GM12878 (cell line): ENCODE results near the gene DNAH9. TPM values are rescaled to one million over a fixed set of nuclear protein-coding genes. Genes with fewer than 3 reads are reported as not detected.

Experiments
- ATAC-seq: fragments of 200-7000 bp; cut with Tn5 transposase; 3 replicates; pipeline ENCODE4 v1.9.1; 2020; ENCODE audit warnings: mild to moderate bottlenecking, moderate library complexity
- BruUV-seq: library from RNA; stranded (reverse); fragments of 400-500 nt; replicated peaks from 2 replicates; lab custom pipeline; 2021; lab: Mats Ljungman, UMichigan
- CTCF ChIA-PET: fragments of 300-600 bp; sonication (Branson Sonifier 250); formaldehyde crosslinking; extraction: SDS; loops from one replicate; lab custom pipeline; 2021; ENCODE audit warnings: inconsistent platforms; lab: Yijun Ruan, JAX
- POLR2A ChIA-PET: fragments of 350-600 bp; formaldehyde crosslinking; extraction: SDS; loops from one replicate; lab custom pipeline; 2021; ENCODE audit warnings: inconsistent platforms; lab: Charles Lee
- RAD21 ChIA-PET: fragments of 300-600 bp; sonication (Branson Sonifier 250); formaldehyde crosslinking; loops from one replicate; lab custom pipeline; 2023; ENCODE audit warnings: antibody characterized with exemption; ENCODE audit not compliant: unreplicated experiment; lab: Charles Lee
- SMC1A ChIA-PET: fragments of 300-600 bp; sonication (Branson Sonifier 250); formaldehyde crosslinking; loops from one replicate; lab custom pipeline; 2023; ENCODE audit not compliant: unreplicated experiment, uncharacterized antibody; lab: Charles Lee
- DNase-seq: peaks from one replicate; pipeline ENCODE4 v3.0.0-alpha.2; 2011; ENCODE audit warnings: low read depth, low spot score
- FAIRE-seq: peaks from 3 replicates; lab custom pipeline; 2011; peaks lifted over from hg19 to GRCh38; lab: Jason Lieb, UNC
- H2AFZ ChIP-seq: 2 replicates; pipeline ENCODE4 v1.6.0; 2011; ENCODE audit warnings: low read depth, low read length, control low read depth; ENCODE audit not compliant: control insufficient read depth
- H3K27ac ChIP-seq: 2 replicates; pipeline ENCODE4 v1.5.1; 2011; ENCODE audit warnings: control low read depth; ENCODE audit not compliant: control insufficient read depth, insufficient read depth
- H3K27me3 ChIP-seq, 2 experiments: replicated peaks in 1 of 2; 2 replicates each; pipeline versions ENCODE4 v1.6.0 to v1.6.1; 2011; ENCODE audit warnings: low read length in 1 of 2; ENCODE audit not compliant: control insufficient read depth in 2 of 2, insufficient read depth in 2 of 2
- H3K36me3 ChIP-seq, 2 experiments: 2 replicates each; pipeline ENCODE4 v1.5.1; 2011; ENCODE audit warnings: low read length in 1 of 2; ENCODE audit not compliant: control insufficient read depth in 2 of 2, insufficient read depth in 2 of 2
- H3K4me1 ChIP-seq: 2 replicates; pipeline ENCODE4 v1.6.1; 2011; ENCODE audit warnings: mild to moderate bottlenecking, low read length, moderate library complexity, mixed read lengths; ENCODE audit not compliant: control insufficient read depth, insufficient read depth
- H3K4me2 ChIP-seq: 2 replicates; pipeline ENCODE4 v1.6.0; 2011; ENCODE audit warnings: control low read depth; ENCODE audit not compliant: control insufficient read depth, insufficient read depth
- H3K4me3 ChIP-seq: fragments of 200-600 bp; sonication (generic); 2 replicates; pipeline ENCODE4 v1.5.1; 2016
- H3K79me2 ChIP-seq: 2 replicates; pipeline ENCODE4 v1.6.0; 2011; ENCODE audit warnings: low read length; ENCODE audit not compliant: control insufficient read depth, insufficient read depth
- H3K9ac ChIP-seq: 2 replicates; pipeline ENCODE4 v1.8.0; 2011; ENCODE audit warnings: low read length, control low read depth, mixed read lengths; ENCODE audit not compliant: control insufficient read depth, insufficient read depth
- H3K9me3 ChIP-seq: replicated peaks from 3 replicates; pipeline ENCODE4 v1.5.1; 2011; ENCODE audit warnings: mild to moderate bottlenecking, low read length; ENCODE audit not compliant: control insufficient read depth, insufficient read depth
- H4K20me1 ChIP-seq: 2 replicates; pipeline ENCODE4 v1.6.0; 2011; ENCODE audit not compliant: control insufficient read depth, insufficient read depth
- BCLAF1 ChIP-seq: fragments of 450-650 bp; IDR thresholded peaks from 2 replicates; pipeline ENCODE4 v1.6.1; 2017; ENCODE audit warnings: antibody characterized with exemption, mild to moderate bottlenecking, moderate library complexity
- BHLHE40 ChIP-seq, 2 experiments: fragments of 450-650 bp in 1 of 2; IDR thresholded peaks; 2 replicates each; pipeline ENCODE4 v1.6.1; 2011 to 2017; ENCODE audit warnings: low read depth in 2 of 2, borderline replicate concordance in 1 of 2, improper control_type of control experiment in 1 of 2, low read length in 1 of 2, mild to moderate bottlenecking in 1 of 2
- CBX5 ChIP-seq: sonication (generic); IDR thresholded peaks from 2 replicates; pipeline ENCODE4 v1.6.1; 2016; ENCODE audit warnings: low read depth, moderate library complexity, mild to moderate bottlenecking, inconsistent platforms
- CREM ChIP-seq: IDR thresholded peaks from 2 replicates; pipeline ENCODE4 v1.6.1; 2014; ENCODE audit warnings: antibody characterized with exemption, low read depth
- DPF2 ChIP-seq: fragments of 450-650 bp; IDR thresholded peaks from 2 replicates; pipeline ENCODE4 v1.6.1; 2017; ENCODE audit warnings: mild to moderate bottlenecking
- E4F1 ChIP-seq: fragments of 450-650 bp; IDR thresholded peaks from 2 replicates; pipeline ENCODE4 v1.6.1; 2018; ENCODE audit warnings: borderline replicate concordance, mild to moderate bottlenecking; ENCODE audit not compliant: partially characterized antibody
- ETV6 ChIP-seq, 2 experiments: fragments of 450-650 bp in 1 of 2; IDR thresholded peaks in 1 of 2; conservative IDR thresholded peaks in 1 of 2; 2 replicates each; pipeline ENCODE4 v1.6.1; 2014; ENCODE audit warnings: antibody characterized with exemption in 1 of 2, borderline replicate concordance in 1 of 2, low read depth in 1 of 2, mild to moderate bottlenecking in 1 of 2, moderate library complexity in 1 of 2
- HCFC1 ChIP-seq: fragments of 150-350 bp; IDR thresholded peaks from 2 replicates; pipeline ENCODE4 v1.6.1; 2014; ENCODE audit warnings: low read length
- IRF4 ChIP-seq: IDR thresholded peaks from 2 replicates; pipeline ENCODE4 v1.6.1; 2011; ENCODE audit warnings: low read depth, low read length
- JUNB ChIP-seq: IDR thresholded peaks from 2 replicates; pipeline ENCODE4 v1.6.1; 2016; ENCODE audit warnings: antibody characterized with exemption, mild to moderate bottlenecking
- KDM1A ChIP-seq: fragments of 200-600 bp; sonication (generic); IDR thresholded peaks from 2 replicates; pipeline ENCODE4 v1.6.1; 2016; ENCODE audit warnings: borderline replicate concordance
- LARP7 ChIP-seq: fragments of 450-650 bp; IDR thresholded peaks from 2 replicates; pipeline ENCODE4 v1.6.1; 2017; ENCODE audit warnings: mild to moderate bottlenecking
- NFIC ChIP-seq: IDR thresholded peaks from 2 replicates; pipeline ENCODE4 v1.6.1; 2012; ENCODE audit warnings: low read depth, mild to moderate bottlenecking, inconsistent platforms, low read length, moderate library complexity
- PAX5 ChIP-seq: IDR thresholded peaks from 2 replicates; pipeline ENCODE4 v1.6.1; 2011; ENCODE audit warnings: low read depth, low read length, borderline replicate concordance
- STAT1 ChIP-seq: fragments of 450-650 bp; conservative IDR thresholded peaks from 2 replicates; pipeline ENCODE4 v1.6.1; 2014; ENCODE audit warnings: antibody characterized with exemption, mild to moderate bottlenecking
- ZBTB33 ChIP-seq: fragments of 450-650 bp; IDR thresholded peaks from 2 replicates; pipeline ENCODE4 v1.6.1; 2017; ENCODE audit warnings: mild to moderate bottlenecking
- ZNF274 ChIP-seq: IDR thresholded peaks from one replicate; pipeline ENCODE4 v1.8.0; 2011; ENCODE audit not compliant: insufficient read length, insufficient read depth
- ZNF384 ChIP-seq: IDR thresholded peaks from 2 replicates; pipeline ENCODE4 v1.6.1; 2012; ENCODE audit warnings: low read depth, mild to moderate bottlenecking, low read length, improper control_type of control experiment, borderline replicate concordance
- WGBS: methylation state at CpG from one replicate; pipeline ENCODE4 v1.1.6; 2016; ENCODE audit warnings: low lambda C conversion rate; ENCODE audit not compliant: insufficient replicate concordance, insufficient coverage; ENCODE audit errors: missing lambda C conversion rate; 5-methylcytosine and 5-hydroxymethylcytosine counted together
- in situ Hi-C: fragments of 300-500 bp; cut with MboI; formaldehyde crosslinking; loops from 9 replicates; pipeline ENCODE4 v1.14.3; 2018; ENCODE audit warnings: mixed read lengths
- intact Hi-C: fragments of 100-400 bp; cut with micrococcal nuclease; formaldehyde crosslinking; loops from one replicate; pipeline ENCODE4 v1.14.2; 2022; ENCODE audit not compliant: unreplicated experiment
- polyA plus RNA-seq, 11 experiments: library from polyadenylated mRNA; depleted of rRNA in 4 of 11; unstranded in 6 of 11; stranded (reverse) in 5 of 11; fragments of >200 nt; fragmentation: Nextera tagmentation in 4 of 11; fragmentation: Illumina TruSeq in 1 of 11; extraction: Ambion mirVana in 4 of 11; extraction: Trizol in 1 of 11; gene quantifications; 1 replicate in 1 of 11; 2 replicates in 10 of 11; pipeline versions ENCODE4 v1.2.1 to v1.2.3, GENCODE V29; 2011 to 2016; ENCODE audit warnings: inconsistent platforms in 2 of 11, missing spikeins in 2 of 11, low read depth in 1 of 11
- total RNA-seq, 4 experiments: library from RNA; depleted of rRNA in 3 of 4; stranded (reverse); fragments of >200 nt in 3 of 4; fragmentation: Illumina TruSeq in 1 of 4; extraction: Trizol in 1 of 4; gene quantifications; 2 replicates each; pipeline versions ENCODE4 v1.2.1 to v1.2.3, GENCODE V29; 2013 to 2021

Gene DNAH9
- total and polyA plus RNA-seq, 10 of the 15 experiments (the other 5 are each of a cell fraction or from before 2014, with no cell fraction given) = 0.10 to 0.40 (median 0.19) TPM; not detected in 7

- ChIA-PET CTCF (no interaction called here), POLR2A (no interaction called here), SMC1A (no interaction called here), RAD21 (no interaction called here)
- BruUV-seq = no TSS peak
- intact Hi-C loops = no loop called here
- 0% methylated on average over 2 of the region's 2 CpGs for WGBS
- no peaks in the 10 kb centered on the region; the same call in 2 of the 3 replicates for H3K9me3 ChIP-seq
- in situ Hi-C loops = loop anchor here (25.0 kb wide), 2 partner anchors 753 to 1003 kb away; no protein-coding TSS in a partner anchor
- DNase-seq = no peak
- H3K79me2 ChIP-seq = no peaks in the 10 kb centered on the region
- no peaks in the 10 kb centered on the region for H3K27me3 ChIP-seq
- H3K36me3 ChIP-seq = no peaks in the 10 kb centered on the region
- no peak overlapping the region for H3K9ac ChIP-seq
- no peak overlapping the region for H2AFZ ChIP-seq
- FAIRE-seq = no peak
- H3K4me2 ChIP-seq = no peak overlapping the region
- H3K4me1 ChIP-seq = no peaks in the 10 kb centered on the region
- no peak for TF ChIP-seq ZNF384
- TF ChIP-seq ZBTB33 = no peak
- no peak for TF ChIP-seq CREM
- no peak for TF ChIP-seq DPF2
- TF ChIP-seq ZNF274 = no peak
- TF ChIP-seq BCLAF1 = no peak
- TF ChIP-seq PAX5 = no peak
- no peak for TF ChIP-seq IRF4
- TF ChIP-seq NFIC = no peak
- no peak for TF ChIP-seq CBX5
- TF ChIP-seq STAT1 = no peak
- TF ChIP-seq E4F1 = no peak
- no peak for TF ChIP-seq HCFC1
- no peak for TF ChIP-seq BHLHE40 (IDR thresholded peaks at IDR 0.05; ENCODE audit: borderline replicate concordance in 1 of 2, low read depth in 2 of 2, low read length in 1 of 2)
- no peak for TF ChIP-seq JUNB
- no peak for TF ChIP-seq LARP7
- no peak for TF ChIP-seq KDM1A
- no peak for TF ChIP-seq ETV6 (conservative IDR thresholded peaks at IDR 0.05 in 1 of 2, IDR thresholded peaks at IDR 0.05 in 1 of 2; ENCODE audit: borderline replicate concordance in 1 of 2, low read depth in 1 of 2)
- no peak overlapping the region for H3K27ac ChIP-seq
- no peaks in the 10 kb centered on the region for H4K20me1 ChIP-seq
- ATAC-seq = no peak
- H3K4me3 ChIP-seq = no peak overlapping the region
These were observed 42.2 kb downstream of the DNAH9 start for GRCh38 chr17:11640463-11640814.
